CD4-positive, alpha-beta T cell treated with Interferon gamma for 1 hour (primary cell): Measurements from ENCODE around the gene ZKSCAN1.

Experiments
- DNase-seq: peaks from one replicate; pipeline ENCODE4 v3.0.0-alpha.2; 2020

The ZKSCAN1 gene

DNA sequence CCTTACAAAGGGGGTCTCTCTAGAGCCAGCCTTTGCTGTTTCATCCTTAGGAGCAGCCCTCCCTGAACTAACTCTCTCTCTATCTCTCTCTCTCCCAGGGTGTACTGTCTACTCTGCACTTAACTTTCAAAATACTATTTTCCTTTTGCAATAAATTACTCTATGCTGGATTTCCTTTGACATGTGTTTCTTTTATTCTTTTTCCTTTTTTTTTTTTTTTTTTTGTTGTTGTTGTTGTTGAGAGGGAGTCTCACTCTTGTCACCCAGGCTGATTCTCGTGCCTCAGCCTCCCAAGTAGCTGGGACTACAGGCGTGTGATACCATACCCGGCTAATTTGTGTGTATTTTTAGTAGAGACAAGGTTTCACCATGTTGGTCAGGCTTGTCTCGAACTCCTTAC is 67.6 kb downstream of the ZKSCAN1 start:
- no peak for DNase-seq

DNA sequence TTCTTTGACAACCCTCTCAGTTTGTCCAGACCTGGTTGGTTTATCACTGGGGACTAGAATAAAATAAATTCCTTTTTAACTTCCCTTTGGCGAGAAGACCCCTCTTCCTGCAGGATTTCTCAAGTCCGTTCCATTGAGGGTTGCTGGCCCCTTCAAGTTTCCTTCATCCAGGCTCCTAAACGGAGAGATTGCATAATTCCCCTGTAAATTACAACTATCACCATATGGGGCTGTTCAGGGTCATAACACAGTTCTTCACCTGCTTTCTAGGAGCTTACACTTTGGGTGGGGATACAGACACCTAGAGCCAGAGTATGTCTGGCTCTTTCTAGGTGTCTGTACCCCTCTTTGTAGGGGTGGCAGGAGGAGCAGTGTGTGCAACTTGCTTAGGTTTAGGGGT is 70.1 kb downstream of the ZKSCAN1 start:
- DNase-seq: no peak

DNA sequence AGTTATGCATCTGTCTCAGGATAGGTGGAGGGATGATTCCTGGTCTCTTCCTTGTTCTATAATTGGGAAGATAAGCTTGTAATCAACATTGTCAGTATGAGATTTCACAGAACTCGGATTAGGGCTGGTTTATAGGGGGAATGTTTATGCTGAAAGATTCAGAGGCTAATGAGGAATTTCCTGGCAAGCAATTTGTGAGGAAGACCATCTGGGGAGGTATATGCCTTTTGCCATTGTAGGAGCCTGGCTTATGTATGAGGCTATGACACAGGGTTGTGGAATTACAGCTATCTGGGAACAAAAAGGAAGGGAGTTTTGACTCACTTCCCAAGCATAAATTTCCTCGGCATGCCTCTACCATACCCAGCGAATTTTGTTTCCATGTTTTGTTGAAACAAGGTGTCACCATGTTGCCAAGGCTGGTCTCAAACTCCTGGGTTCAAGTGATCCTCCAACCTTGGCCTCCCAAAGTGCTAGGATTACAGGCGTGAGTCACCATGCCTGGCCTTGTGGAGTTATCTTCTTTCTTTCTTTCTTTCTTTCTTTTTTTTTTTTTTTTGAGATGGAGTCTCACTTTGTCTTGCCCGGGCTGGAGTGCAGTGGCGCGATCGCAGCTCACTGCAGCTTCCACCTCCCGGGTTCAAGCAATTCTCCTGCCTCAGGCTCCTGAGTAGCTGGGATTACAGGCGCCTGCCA is 71.8 kb downstream of the ZKSCAN1 start:
- DNase-seq: no peak

DNA sequence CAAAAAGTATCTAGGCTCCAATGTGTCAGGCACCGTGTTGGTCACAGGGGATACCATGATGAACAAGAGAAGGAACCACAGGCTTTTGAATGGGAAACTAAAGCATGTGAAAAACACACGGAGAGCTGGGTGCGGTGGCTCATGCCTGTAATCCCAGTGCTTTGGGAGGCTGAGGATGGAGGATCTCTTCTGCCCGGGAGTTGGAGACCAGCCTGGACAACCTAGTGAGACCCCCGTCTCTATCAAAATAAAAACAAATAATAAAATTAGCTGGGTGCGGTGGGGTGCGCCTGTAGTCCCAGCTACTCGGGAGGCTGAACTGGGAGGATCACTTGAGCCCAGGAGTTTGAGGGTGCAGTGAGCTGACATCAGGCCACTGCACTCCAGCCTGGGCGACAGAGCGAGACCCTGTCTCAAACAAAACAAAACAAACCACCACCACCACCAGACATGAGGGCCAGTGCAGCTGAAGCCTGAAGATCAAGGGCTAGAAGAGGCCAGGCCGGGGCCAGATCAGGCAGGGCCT is 72.8 kb downstream of the ZKSCAN1 start:
- DNase-seq: no peak

DNA sequence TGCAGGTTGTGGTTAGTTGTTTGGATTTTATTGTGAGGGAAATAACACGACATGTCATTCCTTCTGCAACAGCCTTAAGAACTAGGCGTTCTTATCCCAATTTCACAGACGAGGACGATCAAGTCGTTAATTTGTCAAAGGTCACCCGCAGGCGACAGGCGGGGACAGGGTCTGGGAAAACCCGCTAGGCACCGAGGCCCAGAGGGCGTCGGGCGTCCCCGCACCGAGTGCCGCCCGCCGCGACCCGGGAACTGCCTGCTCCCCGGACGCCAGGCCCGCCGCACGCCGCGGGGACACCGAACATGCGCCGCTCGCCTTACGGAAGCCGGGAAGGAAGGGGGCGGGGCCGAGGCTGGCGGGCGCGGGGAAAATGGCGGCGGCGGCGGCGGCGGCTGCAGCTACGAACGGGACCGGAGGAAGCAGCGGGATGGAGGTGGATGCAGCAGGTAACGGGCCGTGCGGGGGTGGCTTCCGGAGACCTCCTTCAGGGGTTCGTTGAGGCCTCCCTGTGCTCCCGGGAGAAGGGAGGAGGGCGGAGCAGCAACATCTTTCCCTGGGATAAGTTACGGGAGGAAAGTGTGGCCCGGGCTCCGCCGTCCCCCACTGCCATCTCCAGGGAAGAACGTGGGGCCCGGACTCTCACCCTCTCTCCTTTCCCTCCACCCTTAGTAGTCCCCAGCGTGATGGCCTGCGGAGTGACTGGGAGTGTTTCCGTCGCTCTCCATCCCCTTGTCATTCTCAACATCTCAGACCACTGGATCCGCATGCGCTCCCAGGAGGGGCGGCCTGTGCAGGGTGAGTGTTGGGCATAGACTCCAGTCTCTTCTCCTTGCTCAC is 73.4 kb downstream of the ZKSCAN1 start, which contains the start of gene COPS6:
TSS of gene COPS6 (plus strand) at position 349 of the 837 bp plus-strand sequence. CDS start at position 371, 22 bp downstream.
- DNase-seq: peak; percentile 77

DNA sequence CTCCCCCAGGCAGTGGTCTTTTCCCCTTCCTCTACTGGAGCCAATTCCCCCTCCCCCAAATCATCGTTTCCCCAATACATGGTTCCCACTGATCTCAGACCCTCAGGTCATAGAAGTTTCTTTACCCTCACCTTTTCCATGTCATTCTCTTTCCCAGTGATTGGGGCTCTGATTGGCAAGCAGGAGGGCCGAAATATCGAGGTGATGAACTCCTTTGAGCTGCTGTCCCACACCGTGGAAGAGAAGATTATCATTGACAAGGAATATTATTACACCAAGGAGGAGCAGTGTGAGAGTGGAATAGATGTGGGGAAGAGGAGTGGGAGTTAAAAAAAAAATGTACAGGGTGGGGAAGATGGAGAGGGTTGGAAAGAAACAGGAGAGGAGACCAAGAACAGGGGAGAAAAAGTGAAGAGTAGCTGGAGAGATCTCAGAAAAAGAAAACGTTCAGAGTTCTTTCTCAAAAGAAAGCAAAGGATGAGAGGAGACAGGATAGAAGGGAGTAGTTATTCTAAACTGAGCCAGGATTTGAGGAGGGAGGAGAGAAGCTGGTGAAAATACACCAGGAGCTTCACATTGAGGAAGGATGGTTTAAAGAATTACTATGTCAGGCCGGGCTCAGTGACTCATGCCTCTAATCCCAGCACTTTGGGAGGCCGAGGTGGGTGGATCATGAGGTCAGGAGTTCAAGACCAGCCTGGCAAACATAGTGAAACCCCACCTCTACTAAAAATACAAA is 74.2 kb downstream of the ZKSCAN1 start:
- no peak for DNase-seq

DNA sequence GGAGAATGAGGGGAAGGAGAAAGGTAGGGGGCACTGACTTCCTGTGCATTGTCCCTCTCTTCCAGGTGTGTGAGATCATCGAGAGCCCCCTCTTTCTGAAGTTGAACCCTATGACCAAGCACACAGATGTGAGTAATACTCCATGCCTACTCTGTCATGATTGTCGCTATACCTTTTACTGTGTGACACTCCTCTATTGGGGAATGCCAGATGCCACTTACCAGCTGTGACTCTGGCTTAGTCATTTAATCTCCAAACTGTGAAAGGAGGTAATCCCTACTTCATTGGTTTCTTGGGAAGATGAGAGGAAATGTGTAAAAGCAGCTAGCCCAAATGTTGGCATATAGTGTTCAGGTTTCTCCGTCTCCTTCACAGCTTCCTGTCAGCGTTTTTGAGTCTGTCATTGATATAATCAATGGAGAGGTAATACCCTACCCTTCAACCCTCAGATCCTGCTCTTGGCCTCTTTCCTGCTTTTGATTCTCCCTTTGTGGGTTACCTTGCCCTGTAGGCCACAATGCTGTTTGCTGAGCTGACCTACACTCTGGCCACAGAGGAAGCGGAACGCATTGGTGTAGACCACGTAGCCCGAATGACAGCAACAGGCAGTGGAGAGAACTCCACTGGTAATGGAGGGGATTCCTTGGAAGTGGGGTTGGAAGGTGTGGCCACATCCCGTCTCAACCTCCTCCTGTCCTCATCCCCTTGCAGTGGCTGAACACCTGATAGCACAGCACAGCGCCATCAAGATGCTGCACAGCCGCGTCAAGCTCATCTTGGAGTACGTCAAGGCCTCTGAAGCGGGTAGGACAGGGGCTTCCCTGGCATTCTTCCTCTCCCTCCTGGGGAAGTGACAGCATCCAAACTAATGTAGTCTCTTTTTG is 75.4 kb downstream of the ZKSCAN1 start:
- no peak for DNase-seq
